NOMO-1 treated with DMSO at 0.1 percent for 48 hours (cell line): Measurements from ENCODE around the gene TMEM163.
"Not testable (repeated sequence)": the region's sequence is repeated elsewhere in the genome, so short reads cannot be mapped to it uniquely, and the experiment has no call there.

Experiments used
- DNase-seq: peaks from one replicate; lab custom pipeline; 2025; ENCODE audit not compliant: unreplicated experiment; lab: John Stamatoyannopoulos, UW

Gene TMEM163

DNA sequence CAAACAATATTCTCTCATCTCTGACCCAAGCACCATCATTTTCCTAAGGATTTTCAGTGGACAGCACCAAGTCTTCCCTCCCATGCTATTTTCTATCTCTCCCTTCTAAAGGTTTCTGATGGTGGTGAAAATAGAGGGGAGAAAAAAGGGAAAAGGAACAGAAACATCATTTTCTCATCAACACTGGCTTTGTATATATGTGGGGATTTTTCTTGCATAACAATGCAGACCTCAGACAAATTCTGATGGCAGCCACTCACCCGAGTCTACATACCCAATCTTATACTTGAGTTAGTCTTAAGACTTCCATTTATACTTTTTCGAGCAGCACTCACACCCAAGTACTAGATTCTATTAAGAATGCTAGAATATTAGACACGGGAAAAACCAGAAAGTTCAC lies 95.8 kb downstream of the TMEM163 start:
- DNase-seq = no peak

GRCh38 chr2:134621939-134622705 lies 96.7 kb downstream of the TMEM163 start:
- peak; percentile 8 for DNase-seq

DNA sequence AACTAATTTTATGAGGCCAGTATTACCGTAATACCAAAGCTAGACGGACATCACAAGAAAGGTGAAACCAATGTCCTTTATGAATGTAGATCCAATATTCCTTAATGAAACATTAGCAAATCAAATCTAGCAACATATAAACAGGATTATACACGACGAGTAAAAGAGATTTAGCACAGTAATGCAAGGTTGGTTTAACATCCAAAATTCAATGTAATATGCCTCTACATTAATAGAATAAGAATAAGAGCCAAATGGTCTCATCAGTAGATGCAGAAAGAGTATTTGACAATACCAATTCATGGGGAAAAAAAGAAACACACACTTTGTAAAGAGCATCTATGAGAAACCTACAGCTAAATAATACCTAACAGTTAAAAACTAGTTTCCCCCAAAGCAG lies 99.5 kb downstream of the TMEM163 start:
- DNase-seq = no peak

DNA sequence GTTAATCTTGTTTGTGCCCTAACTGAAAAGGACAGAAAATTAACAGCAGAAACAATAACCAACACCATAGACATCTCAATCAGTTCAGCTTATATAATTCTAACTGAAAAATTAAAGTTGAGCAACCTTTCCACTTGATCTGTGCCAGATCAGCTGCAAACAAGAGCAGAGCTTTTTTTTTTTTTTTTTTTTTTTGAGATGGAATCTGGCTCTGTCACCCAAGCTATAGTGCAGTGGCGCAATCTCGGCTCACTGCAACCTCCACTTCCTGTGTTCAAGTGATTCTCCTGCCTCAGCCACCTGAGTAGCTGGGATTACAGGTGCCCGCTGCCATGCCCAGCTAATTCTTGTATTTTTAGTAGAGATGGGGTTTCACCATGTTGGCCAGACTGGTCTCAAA lies 103.3 kb downstream of the TMEM163 start:
- DNase-seq = not testable (repeated sequence)

DNA sequence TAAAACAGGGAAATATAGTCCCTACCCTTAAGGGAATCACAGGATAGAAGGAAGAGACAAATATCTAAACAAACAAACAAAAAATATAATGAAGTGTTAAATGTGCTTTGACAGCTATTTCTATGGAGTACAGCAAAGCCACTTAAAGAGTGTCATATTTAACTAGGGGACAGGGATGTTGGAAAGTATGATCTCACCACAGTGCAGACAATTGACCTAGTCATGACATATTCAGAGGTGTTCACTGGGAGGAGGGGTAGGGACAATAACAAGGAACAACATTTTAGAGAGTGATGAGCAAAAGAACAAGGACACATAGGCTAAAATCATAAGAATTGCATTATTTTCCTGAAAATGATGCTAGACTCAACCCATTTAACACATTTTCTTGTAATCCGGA lies 107.5 kb downstream of the TMEM163 start:
- no peak for DNase-seq

DNA sequence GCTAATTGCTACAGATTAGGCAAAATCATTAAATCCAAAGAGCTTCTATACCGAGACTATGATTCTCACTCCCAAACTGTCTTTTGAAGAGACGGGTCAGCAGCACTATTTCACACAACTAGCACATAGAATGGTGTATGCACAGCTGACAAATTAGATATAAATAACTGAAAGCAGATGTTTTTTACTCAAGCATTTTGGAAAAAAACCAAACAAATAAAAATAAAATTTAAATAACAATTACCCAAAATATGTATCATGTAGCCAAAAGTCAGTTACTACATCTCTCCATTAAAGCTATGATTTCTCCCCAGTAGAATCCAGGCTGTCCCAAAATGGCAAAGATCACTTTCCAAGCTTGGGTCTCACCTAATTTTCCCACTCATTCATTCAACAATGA lies 107.9 kb downstream of the TMEM163 start:
- no peak for DNase-seq

- no peak for DNase-seq
Observed at GRCh38 chr2:134609924-134610513, 108.8 kb downstream of the TMEM163 start.

GRCh38 chr2:134603966-134604365 lies 114.8 kb downstream of the TMEM163 start:
- no peak for DNase-seq

GRCh38 chr2:134602666-134603065 lies 116.1 kb downstream of the TMEM163 start:
- no peak for DNase-seq

DNA sequence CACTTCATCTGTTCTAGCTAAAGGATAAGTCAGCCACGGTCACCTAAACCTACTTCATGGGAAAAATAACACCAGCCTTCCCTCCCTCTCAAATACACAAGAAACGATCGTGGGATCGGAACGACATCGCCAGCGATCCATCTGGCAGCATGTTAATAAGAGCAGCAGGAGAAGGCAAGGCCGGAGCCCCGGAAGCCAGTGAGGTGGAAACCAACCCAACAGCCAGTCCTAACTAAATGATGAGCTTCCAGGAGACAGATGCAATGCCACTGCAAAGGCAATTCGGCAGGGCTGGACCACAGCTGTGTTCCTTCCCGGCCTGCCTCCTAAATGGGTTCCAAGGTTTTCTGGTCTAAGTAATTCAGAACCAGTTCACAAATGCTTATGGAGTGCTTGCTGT lies 117.5 kb downstream of the TMEM163 start:
- no peak for DNase-seq

DNA sequence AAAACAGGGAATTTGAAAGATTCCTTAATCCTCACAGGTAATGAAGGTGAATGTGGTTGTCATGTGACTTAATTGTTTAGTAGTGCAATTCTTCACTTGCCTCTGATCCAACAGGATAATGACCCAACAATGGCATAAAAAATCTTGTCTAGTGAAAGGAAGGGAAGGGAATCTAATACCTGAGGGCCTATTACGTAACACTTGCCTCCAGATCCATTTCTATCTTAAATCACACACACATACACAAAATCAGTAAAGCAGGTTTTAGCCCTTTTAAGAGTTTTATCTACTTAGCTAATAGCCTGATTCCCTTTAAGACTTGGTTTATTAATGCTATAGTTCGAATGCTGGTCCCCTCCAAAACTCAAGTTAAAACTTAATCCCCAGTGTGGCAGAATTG lies 118.6 kb downstream of the TMEM163 start:
- DNase-seq = no peak

DNA sequence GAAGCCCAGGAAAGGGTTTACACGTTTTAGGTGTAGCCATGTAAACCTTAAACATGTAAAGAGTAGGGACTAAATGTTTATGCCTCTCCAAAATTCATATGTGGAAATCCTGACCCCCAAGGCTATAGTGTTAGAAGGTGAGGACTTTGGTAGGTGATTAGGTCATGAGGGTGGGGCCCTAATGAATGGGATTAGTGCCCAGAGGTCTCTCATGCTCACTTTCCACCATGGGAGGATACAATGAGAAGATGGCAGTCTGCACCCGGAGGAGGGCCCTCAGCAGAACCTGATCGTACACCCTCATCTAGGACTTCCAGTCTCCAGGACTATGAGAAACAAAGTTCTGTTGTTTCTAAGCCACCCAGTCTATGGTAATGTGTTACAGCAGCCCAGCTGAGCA lies 119.6 kb downstream of the TMEM163 start:
- DNase-seq = no peak

GRCh38 chr2:134594399-134594798 lies 124.4 kb downstream of the TMEM163 start:
- DNase-seq = no peak

DNA sequence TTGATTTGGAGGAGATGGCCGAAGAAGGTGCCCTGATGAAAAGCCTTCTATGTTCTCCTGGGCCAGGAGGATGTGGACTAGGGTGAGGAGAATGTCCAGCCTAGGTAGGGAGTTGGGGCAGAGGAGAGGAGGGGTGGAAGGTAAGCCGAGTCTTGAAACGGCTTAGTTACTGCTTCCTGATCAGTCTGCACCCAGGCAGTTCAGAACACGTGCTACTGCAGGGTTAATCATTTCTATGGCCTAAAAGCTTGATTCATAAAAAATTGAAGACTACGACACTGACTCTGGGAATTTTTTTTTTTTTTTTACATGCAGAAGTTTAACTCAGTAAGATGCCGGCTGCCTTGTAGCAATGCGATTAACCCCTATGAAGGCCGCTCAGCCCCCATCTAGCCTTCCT lies 125.3 kb downstream of the TMEM163 start:
- DNase-seq = no peak

DNA sequence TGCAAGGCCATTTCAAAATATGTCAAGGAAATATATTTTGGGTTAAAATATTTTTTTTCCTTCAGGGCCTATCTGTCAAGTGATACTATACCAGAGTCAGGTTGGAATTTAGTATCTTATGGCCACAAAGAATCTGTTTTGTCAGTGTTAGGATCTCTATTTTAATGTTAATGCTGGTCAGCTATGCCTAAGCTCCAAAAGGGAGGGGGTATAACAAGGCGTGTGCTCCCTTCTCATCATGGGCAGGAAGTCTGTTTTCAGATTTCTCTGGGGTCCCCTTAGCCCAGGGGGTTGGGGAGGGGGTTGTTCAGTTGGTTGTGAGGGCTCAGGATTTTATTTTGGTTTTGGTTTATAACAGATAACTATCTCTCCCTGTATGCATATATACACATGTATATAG lies 126.4 kb downstream of the TMEM163 start:
- DNase-seq = no peak

GRCh38 chr2:134591526-134591925 lies 127.3 kb downstream of the TMEM163 start:
- no peak for DNase-seq

GRCh38 chr2:134590679-134591078 lies 128.1 kb downstream of the TMEM163 start:
- DNase-seq = no peak

DNA sequence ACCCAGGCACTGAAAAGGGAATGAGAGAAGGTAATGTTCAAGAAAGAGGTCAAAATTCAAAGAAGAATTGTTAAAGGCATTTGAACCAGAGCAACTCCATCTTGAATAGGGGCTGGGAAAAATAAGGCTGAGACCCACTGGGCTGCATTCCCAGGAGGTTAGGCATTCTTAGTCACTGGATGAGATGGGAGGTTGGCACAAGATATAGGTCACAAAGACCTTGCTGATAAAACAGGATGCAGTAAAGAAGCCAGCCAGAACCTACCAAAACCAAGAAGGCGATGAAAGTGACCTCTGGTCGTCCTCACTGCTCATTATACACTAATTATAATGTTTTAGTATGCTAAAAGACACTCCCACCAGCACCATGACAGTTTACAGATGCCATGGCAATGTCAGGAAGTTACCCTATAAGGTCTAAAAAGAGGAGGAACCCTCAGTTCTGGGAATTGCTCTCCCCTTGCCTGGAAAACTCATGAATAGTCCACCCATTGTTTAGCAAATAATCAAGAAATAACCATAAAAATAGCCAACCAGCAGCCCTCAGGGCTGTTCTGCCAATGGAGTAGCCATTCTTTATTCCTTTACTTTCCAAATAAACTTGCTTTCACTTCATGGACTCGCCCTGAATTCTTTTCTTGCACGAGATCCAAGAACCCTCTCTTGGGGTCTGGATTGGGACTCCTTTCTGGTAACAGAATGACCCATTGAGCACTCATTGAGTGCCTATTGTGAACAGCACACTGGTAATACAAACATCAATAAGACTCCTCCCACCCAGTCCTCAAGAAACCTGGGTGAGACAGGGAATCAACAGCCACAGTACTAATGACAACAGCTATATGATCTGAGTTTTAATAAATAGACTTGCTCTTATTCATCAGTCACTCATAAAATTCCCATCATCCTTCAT lies 129.4 kb downstream of the TMEM163 start:
- DNase-seq = not testable (repeated sequence)

GRCh38 chr2:134588556-134588955 lies 130.2 kb downstream of the TMEM163 start:
- no peak for DNase-seq

- peak; percentile 48 for DNase-seq
Observed at GRCh38 chr2:134586326-134586965, 132.4 kb downstream of the TMEM163 start.

- no peak for DNase-seq
Observed at GRCh38 chr2:134583997-134584520, 134.7 kb downstream of the TMEM163 start.
